BLaER1 treated with 17β-estradiol and CSF1 and Interleukin-3, amounts not matched to agents 10 nM and 100 nM (cell line): ENCODE results near the gene GOLGA6L2.
A peak's percentile ranks its signal among the peaks of the same experiment; 100 is the strongest.
"Not testable (repeated sequence)": the region's sequence is repeated elsewhere in the genome, so short reads cannot be mapped to it uniquely, and the experiment has no call there.

Source experiments
- H3K27ac ChIP-seq, 11 experiments: shearing (Covaris generic); formaldehyde crosslinking; 2 replicates each; pipeline ENCODE4 v1.8.1; 2022
- H3K27me3 ChIP-seq, 11 experiments: shearing (Covaris generic); formaldehyde crosslinking; 2 replicates each; pipeline ENCODE4 v1.8.1; 2022
- H3K36me3 ChIP-seq, 11 experiments: shearing (Covaris generic); formaldehyde crosslinking; 2 replicates each; pipeline ENCODE4 v1.8.1; 2022
- H3K4me1 ChIP-seq, 10 experiments: shearing (Covaris generic); formaldehyde crosslinking; 2 replicates each; pipeline ENCODE4 v1.8.1; 2022
- H3K4me2 ChIP-seq, 11 experiments: shearing (Covaris generic); formaldehyde crosslinking; 2 replicates each; pipeline ENCODE4 v1.8.1; 2022
- H3K4me3 ChIP-seq, 10 experiments: shearing (Covaris generic); formaldehyde crosslinking; 2 replicates each; pipeline ENCODE4 v1.8.1; 2022
- H3K9ac ChIP-seq, 11 experiments: shearing (Covaris generic); formaldehyde crosslinking; 2 replicates each; pipeline ENCODE4 v1.8.1; 2022
- H3K9me3 ChIP-seq, 11 experiments: shearing (Covaris generic); formaldehyde crosslinking; replicated peaks in 1 of 11; 2 replicates each; pipeline ENCODE4 v1.8.1; 2022
- H4K20me1 ChIP-seq, 11 experiments: shearing (Covaris generic); formaldehyde crosslinking; 2 replicates each; pipeline ENCODE4 v1.8.1; 2022
- Cebpa-rat ChIP-seq, 11 experiments: shearing (Covaris generic); IDR thresholded peaks; 2 replicates each; pipeline ENCODE4 v1.8.1; 2022

Gene GOLGA6L2

DNA sequence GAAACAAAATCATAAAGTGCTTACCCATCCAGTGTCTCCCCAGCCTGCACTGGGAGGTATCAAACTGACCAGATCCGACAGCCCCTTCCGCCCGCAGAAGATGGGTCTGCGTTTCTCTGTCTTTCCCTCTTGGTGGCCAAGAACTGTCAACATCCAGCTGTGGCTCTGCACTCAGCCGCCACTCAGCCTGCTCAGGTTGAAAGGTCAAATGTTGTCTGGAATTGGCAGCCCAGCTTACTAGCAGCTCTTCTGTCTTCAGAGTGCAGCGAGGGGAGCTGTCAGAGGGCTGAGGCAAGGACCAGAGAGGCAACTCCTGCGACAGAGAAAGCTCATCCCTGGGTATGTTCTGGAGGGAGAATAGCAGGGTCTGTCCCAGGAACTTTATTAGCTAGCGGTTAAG, 45.4 kb downstream of the GOLGA6L2 start:
- Histone ChIP-seq H3K9me3 (peaks cover 12 to 83% (median 51%) of the 10 kb centered on the region in 11 experiments), H3K36me3 (peaks cover 0 to 11% (median 0%) of the 10 kb centered on the region in 11 experiments; a peak in 5 of 22 replicates), H4K20me1 (no peaks in the 10 kb centered on the region), H3K27ac (no peak overlapping the region), H3K27me3 (no peaks in the 10 kb centered on the region), H3K4me1 (peaks cover 31 to 83% (median 57%) of the 10 kb centered on the region in 10 experiments), H3K9ac (no peak overlapping the region), H3K4me3 (no peak overlapping the region), H3K4me2 (peak overlapping the region in 5 of 11 experiments; percentile 7 to 72 (median 16); a peak in 4 of 22 replicates)
- TF ChIP-seq Cebpa-rat (IDR thresholded peaks at IDR 0.05) = no peak

GRCh38 chr15:23399207-23399606, 47.8 kb downstream of the GOLGA6L2 start:
- peaks cover 22 to 80% (median 60%) of the 10 kb centered on the region in 10 experiments for H3K4me1 ChIP-seq
- 0 out of 22 replicates have a peak overlapping the region, but pooled peaks of 1 of the 11 experiments have one; percentile 34 for H3K27ac ChIP-seq
- peak overlapping the region in 10 of 11 experiments; percentile 26 to 86 (median 76); a peak in 17 of 22 replicates for H3K4me2 ChIP-seq
- not testable (repeated sequence) for H3K27me3 ChIP-seq, H4K20me1 ChIP-seq, H3K9ac ChIP-seq
- peak overlapping the region in 2 of 10 experiments; percentile 19 to 29; a peak in 2 of 20 replicates for H3K4me3 ChIP-seq
- peaks cover 0 to 61% (median 33%) of the 10 kb centered on the region in 11 experiments; a peak in 16 of 22 replicates for H3K9me3 ChIP-seq
- peaks cover 0 to 11% (median 0%) of the 10 kb centered on the region in 11 experiments; a peak in 4 of 22 replicates for H3K36me3 ChIP-seq

GRCh38 chr15:23398357-23398756, 48.7 kb downstream of the GOLGA6L2 start:
- Histone ChIP-seq H3K4me1 (peaks cover 22 to 72% (median 54%) of the 10 kb centered on the region in 10 experiments), H3K4me3 (peak overlapping the region in 1 of 10 experiments; percentile 19; a peak in 2 of 20 replicates), H3K9me3 (peaks cover 0 to 53% (median 29%) of the 10 kb centered on the region in 11 experiments; a peak in 15 of 22 replicates), H3K4me2 (peak overlapping the region; percentile 51 to 86 (median 74)), H3K27ac (peak overlapping the region; percentile 19 to 52 (median 39); a peak in 17 of 22 replicates), H3K36me3 (peaks cover 0 to 11% (median 0%) of the 10 kb centered on the region in 11 experiments; a peak in 4 of 22 replicates)
- not testable (repeated sequence) for H3K9ac ChIP-seq, H3K27me3 ChIP-seq, H4K20me1 ChIP-seq

GRCh38 chr15:23397779-23398178, 49.3 kb downstream of the GOLGA6L2 start:
- Histone ChIP-seq H3K4me2 (peak overlapping the region; percentile 51 to 86 (median 74)), H4K20me1 (no peaks in the 10 kb centered on the region), H3K27ac (peak overlapping the region; percentile 19 to 52 (median 39); a peak in 18 of 22 replicates), H3K4me3 (peak overlapping the region in 2 of 10 experiments; percentile 19 to 34; a peak in 2 of 20 replicates), H3K9me3 (peaks cover 0 to 49% (median 29%) of the 10 kb centered on the region in 11 experiments; a peak in 15 of 22 replicates), H3K4me1 (peaks cover 21 to 67% (median 49%) of the 10 kb centered on the region in 10 experiments), H3K27me3 (no peaks in the 10 kb centered on the region), H3K9ac (no peak overlapping the region), H3K36me3 (peaks cover 0 to 11% (median 0%) of the 10 kb centered on the region in 11 experiments; a peak in 4 of 22 replicates)
- no peak for TF ChIP-seq Cebpa-rat (IDR thresholded peaks at IDR 0.05)

DNA sequence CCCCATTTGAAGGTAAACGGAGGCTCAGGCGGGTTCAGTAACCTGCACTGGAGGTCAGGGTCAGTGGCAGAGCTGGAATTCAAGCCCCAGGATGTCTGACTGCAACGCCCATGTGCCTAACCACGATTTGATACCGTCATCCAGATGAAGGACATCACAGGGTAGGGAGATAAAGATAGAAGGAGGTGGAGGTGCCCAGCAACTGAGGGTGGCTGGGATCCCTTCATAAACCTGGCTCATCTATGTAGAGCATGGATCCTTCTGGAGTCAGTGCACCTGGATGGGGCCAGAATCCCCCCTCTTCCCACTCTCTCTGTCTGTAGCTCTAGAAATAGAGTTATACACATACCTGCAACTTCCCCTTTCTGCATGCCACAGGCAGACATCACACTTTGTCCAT, 51.2 kb downstream of the GOLGA6L2 start:
- H3K4me3 ChIP-seq = no peak overlapping the region
- H3K27ac ChIP-seq = no peak overlapping the region
- peaks cover 0 to 47% (median 29%) of the 10 kb centered on the region in 11 experiments; a peak in 15 of 22 replicates for H3K9me3 ChIP-seq
- H3K36me3 ChIP-seq = peaks cover 0 to 7% (median 0%) of the 10 kb centered on the region in 11 experiments; a peak in 3 of 22 replicates
- TF ChIP-seq Cebpa-rat (IDR thresholded peaks at IDR 0.05) = no peak
- no peaks in the 10 kb centered on the region for H3K27me3 ChIP-seq
- peaks cover 21 to 52% (median 46%) of the 10 kb centered on the region in 10 experiments for H3K4me1 ChIP-seq
- no peaks in the 10 kb centered on the region for H4K20me1 ChIP-seq
- no peak overlapping the region for H3K9ac ChIP-seq
- peak overlapping the region in 8 of 11 experiments; percentile 17 to 86 (median 49); a peak in 13 of 22 replicates for H3K4me2 ChIP-seq

DNA sequence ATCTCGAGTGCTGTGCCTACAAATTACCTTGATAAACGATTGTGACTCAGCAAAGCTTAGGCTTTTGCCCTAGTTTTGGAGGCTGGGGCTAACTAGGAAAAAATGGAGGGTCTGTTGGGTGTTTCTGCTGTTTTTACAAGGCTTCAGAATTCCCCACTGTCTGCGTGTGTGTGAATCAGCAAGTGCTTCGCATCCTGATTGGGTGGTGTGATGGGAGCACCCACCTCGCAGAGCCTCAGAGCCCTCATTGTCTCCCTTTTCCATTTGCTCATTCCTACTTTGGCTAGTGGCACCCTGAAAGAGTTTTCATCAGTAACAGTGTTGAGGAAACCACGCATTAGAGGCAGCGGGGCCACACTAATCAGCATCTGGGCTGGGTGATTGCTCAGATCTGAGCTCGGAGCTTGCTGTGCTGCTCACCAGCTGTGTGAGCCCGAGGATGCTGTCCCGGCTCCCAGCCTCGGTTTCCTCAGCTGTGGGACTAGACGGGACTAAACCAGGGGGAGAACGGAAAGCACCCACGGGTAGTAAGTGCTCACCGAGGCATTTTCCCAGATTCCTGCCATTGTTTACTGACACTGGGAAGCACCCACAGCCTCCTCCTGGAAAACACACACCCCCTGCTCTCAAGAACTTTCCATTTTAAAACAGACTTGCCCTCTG, 51.9 kb downstream of the GOLGA6L2 start:
- no peak for TF ChIP-seq Cebpa-rat (IDR thresholded peaks at IDR 0.05)
- no peaks in the 10 kb centered on the region for H4K20me1 ChIP-seq
- no peak overlapping the region for H3K9ac ChIP-seq
- H3K27ac ChIP-seq = no peak overlapping the region
- peaks cover 0 to 45% (median 28%) of the 10 kb centered on the region in 11 experiments; a peak in 15 of 22 replicates for H3K9me3 ChIP-seq
- H3K36me3 ChIP-seq = peaks cover 0 to 5% (median 0%) of the 10 kb centered on the region in 11 experiments; a peak in 3 of 22 replicates
- H3K27me3 ChIP-seq = no peaks in the 10 kb centered on the region
- no peak overlapping the region for H3K4me3 ChIP-seq
- peaks cover 21 to 52% (median 46%) of the 10 kb centered on the region in 10 experiments for H3K4me1 ChIP-seq
- peak overlapping the region in 8 of 11 experiments; percentile 17 to 86 (median 49); a peak in 11 of 22 replicates for H3K4me2 ChIP-seq
